AG04450 (cell line): ENCODE results near the gene LYPD6. TPM values are rescaled to one million over a fixed set of nuclear protein-coding genes. Genes with fewer than 3 reads are reported as not detected.

Source experiments
- CTCF ChIA-PET: fragments of 300-600, 350-600 bp; formaldehyde crosslinking; extraction: SDS; loops from one replicate; lab custom pipeline; 2022; ENCODE audit warnings: antibody characterized with exemption, inconsistent platforms; lab: Charles Lee
- POLR2A ChIA-PET: fragments of 350-600 bp; formaldehyde crosslinking; extraction: SDS; loops from one replicate; lab custom pipeline; 2021; ENCODE audit warnings: antibody characterized with exemption, inconsistent platforms; lab: Yijun Ruan, JAX
- DNase-seq: peaks from one replicate; pipeline ENCODE4 v3.0.0-alpha.2; 2011; ENCODE audit warnings: low read depth, low spot score
- H3K27ac ChIP-seq: one replicate; pipeline ENCODE4 v1.5.1; 2012; ENCODE audit warnings: low read depth, low read length, control low read depth
- H3K27me3 ChIP-seq: one replicate; pipeline ENCODE4 v1.6.0; 2012; ENCODE audit warnings: low read length; ENCODE audit not compliant: control insufficient read depth, insufficient read depth
- H3K4me3 ChIP-seq: 2 replicates; pipeline ENCODE4 v1.5.1; 2011; ENCODE audit warnings: mild to moderate bottlenecking, low read depth, low read length, control low read depth
- H3K9me3 ChIP-seq: 2 replicates; pipeline ENCODE4 v1.5.1; 2012; ENCODE audit warnings: low read length; ENCODE audit not compliant: control insufficient read depth, insufficient read depth
- CTCF ChIP-seq: IDR thresholded peaks from 2 replicates; pipeline ENCODE4 v1.5.1; 2011; ENCODE audit warnings: low read depth, low read length, control low read depth, inconsistent platforms
- polyA plus RNA-seq: library from polyadenylated mRNA; depleted of rRNA; stranded (reverse); fragments of >200 nt; gene quantifications from 2 replicates; pipeline ENCODE4 v1.2.3, GENCODE V29; 2011

The LYPD6 gene
- polyA plus RNA-seq, 1 experiment, result 1.3 TPM

- no peak for DNase-seq
- TF ChIP-seq CTCF, result no peak
- H3K27me3 ChIP-seq, result no peaks in the 10 kb centered on the region
- H3K4me3 ChIP-seq, result no peak overlapping the region
- no peaks in the 10 kb centered on the region for H3K9me3 ChIP-seq
- ChIA-PET CTCF (no interaction called here), POLR2A (no interaction called here)
- H3K27ac ChIP-seq, result no peak overlapping the region
These were observed 177.6 kb downstream of the LYPD6 start for GRCh38 chr2:149507974-149508373.

- H3K27me3 ChIP-seq, result no peaks in the 10 kb centered on the region
- ChIA-PET POLR2A (no interaction called here), CTCF (no interaction called here)
- no peak for DNase-seq
- H3K4me3 ChIP-seq, result no peak overlapping the region
- TF ChIP-seq CTCF, result no peak
- H3K9me3 ChIP-seq, result no peaks in the 10 kb centered on the region
- H3K27ac ChIP-seq, result no peak overlapping the region
These were observed 183.1 kb downstream of the LYPD6 start for GRCh38 chr2:149513461-149513860.
